HL-60/S4 (cell line): ENCODE data around the gene ZBTB9.

Experiments used
- in situ Hi-C: fragments of 300-500 bp; cut with MboI; formaldehyde crosslinking; loops from 2 replicates; pipeline ENCODE4 v1.14.3; 2022; ENCODE audit warnings: low sequenced_read_pairs

ZBTB9 gene, protein sequence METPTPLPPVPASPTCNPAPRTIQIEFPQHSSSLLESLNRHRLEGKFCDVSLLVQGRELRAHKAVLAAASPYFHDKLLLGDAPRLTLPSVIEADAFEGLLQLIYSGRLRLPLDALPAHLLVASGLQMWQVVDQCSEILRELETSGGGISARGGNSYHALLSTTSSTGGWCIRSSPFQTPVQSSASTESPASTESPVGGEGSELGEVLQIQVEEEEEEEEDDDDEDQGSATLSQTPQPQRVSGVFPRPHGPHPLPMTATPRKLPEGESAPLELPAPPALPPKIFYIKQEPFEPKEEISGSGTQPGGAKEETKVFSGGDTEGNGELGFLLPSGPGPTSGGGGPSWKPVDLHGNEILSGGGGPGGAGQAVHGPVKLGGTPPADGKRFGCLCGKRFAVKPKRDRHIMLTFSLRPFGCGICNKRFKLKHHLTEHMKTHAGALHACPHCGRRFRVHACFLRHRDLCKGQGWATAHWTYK

DNA sequence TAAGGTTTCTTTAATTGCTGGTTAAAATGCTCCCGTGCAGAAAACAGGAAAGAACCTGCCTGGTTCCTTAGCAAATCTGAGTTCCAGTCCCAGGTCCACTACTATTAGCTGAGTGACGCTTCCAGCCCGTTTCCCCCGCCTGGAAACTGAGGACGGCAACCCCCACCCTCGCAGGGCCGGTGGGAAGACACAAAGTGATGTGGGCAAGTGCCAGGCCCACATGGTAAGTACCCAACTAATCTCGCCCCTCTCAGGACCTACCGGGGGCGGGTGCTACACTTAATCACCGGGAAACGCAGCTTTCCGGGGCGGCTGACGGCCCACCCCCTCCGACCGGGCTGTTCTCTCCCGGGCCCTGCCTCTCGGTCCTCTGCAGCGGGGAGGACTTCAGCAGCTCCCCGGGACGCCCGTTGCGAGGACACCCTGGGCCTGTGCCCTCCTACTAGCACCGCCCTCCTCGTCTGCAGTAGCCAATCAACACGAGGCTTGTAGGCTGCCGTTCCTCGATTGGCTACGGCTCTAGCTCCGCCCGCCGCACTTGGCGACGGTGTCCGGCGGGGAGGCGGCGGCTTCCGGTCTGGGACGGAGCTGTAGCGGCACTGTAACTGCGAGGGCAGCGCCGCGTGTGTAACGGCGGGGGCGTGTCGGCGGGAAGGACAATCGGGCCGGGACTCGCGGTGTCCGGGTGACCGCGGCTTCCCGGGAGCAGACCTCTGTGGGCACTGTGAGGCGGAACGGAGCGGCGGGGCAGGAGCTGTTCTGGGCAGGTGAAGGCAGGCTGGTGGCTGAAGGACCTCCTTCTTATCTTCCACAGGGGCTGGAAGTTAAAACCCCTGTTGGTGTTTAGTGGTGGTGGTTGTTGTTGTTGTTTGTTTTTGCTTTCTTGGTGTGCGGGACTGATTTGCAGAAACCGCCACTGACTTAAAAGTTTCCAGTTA lies at the start of gene ZBTB9:
ZBTB9 (plus strand) TSS at position 568 of the 938 bp plus-strand sequence. CDS start 525 bp downstream, outside the sequence.
- in situ Hi-C loops: no loop called here

DNA sequence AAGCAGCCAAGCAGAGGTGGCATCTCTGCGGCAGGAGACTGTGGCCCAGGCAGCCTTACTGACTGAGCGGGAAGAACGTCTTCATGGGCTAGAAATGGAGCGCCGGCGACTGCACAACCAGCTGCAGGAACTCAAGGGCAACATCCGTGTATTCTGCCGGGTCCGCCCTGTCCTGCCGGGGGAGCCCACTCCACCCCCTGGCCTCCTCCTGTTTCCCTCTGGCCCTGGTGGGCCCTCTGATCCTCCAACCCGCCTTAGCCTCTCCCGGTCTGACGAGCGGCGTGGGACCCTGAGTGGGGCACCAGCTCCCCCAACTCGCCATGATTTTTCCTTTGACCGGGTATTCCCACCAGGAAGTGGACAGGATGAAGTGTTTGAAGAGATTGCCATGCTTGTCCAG lies 49.5 kb upstream of the ZBTB9 start:
- in situ Hi-C loops: no loop called here

DNA sequence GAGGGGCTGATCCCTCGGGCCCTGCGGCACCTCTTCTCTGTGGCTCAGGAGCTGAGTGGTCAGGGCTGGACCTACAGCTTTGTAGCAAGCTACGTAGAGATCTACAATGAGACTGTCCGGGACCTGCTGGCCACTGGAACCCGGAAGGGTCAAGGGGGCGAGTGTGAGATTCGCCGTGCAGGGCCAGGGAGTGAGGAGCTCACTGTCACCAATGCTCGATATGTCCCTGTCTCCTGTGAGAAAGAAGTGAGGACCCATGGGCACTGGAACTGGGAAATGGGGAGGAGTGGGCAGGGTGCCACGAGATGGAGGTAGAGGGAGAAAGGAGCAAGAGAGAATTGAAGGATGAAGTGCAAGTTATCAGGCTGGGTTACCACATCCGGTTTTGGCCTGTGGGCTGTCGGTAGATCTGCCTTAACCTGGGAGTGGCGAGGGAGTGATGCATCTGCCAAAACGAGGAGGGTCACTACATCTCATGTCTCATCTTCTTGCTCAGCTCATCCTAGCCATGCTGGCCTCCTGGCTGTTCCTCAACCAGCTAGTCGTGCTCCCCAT lies 48.9 kb upstream of the ZBTB9 start:
- in situ Hi-C loops: no loop called here

DNA sequence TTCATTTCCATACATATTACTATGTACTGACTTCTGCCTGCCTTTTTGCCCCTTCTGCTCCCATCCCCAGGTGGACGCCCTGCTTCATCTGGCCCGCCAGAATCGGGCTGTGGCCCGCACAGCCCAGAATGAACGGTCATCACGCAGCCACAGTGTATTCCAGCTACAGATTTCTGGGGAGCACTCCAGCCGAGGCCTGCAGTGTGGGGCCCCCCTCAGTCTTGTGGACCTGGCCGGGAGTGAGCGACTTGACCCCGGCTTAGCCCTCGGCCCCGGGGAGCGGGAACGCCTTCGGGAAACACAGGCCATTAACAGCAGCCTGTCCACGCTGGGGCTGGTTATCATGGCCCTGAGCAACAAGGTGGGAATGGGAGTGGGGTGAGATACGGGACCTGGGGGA lies 48.2 kb upstream of the ZBTB9 start:
- in situ Hi-C loops: no loop called here

DNA sequence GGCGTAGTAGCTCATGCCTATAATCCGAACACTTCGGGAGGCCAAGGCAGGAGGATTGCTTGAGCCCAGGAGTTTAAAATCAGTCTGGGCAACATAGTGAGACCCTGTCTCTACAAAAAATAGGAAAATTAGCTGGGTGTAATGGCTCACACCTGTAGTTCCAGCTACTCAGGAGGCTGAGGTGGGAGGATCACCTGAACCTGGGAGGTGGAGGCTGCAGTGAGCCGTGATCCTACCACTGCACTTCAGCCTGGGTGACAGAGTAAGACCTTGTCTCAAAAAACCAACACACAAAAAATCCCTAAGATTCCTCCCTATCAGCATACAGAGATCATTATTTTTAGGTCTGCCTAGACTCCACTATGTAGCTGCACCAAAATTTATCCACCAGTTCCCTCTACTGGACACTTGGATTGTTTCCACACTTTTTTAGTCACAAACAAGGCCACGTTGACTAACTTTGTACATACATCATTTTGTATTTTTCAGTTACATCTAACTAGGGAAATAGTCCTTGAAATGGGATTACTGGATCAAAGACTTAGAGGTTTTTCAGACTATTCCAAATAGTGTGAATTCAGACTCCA lies 47.2 kb upstream of the ZBTB9 start:
- in situ Hi-C loops: no loop called here

DNA sequence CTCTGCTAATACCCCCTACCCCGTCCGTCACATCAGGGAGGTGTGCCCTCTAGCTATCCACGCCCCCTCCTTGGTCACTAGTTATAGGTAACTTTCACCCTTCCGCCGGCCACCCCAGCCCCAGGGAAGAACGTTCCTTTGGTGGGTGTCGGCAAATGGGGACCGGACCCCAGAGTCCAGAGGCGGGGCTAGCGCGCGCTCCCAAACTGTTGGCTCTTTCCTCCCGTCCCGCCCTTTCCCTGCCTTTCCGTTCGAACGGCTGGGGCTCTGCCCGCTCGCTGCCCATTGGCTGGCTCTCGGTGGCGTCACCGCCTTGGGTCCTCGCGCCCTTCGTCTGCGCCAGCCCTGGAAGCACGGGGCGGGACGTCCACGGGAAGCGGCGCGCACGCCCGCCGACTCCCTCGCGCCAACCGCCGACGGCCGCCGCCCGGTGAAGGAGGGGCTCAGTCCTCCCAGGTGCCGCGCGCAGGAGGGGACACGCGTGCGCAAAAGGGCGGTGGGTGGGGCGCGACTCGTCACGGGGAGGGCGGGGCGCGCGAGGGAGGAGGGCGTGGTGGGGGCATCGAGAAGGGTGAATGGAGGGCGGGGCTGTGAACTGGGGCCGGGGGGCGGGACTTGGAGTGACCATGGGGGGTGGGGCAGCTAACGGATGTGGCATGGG lies 44.2 kb upstream of the ZBTB9 start:
- in situ Hi-C loops: no loop called here

- in situ Hi-C loops: no loop called here
These were observed 43.4 kb upstream of the ZBTB9 start, which contains the start of gene PHF1 for GRCh38 chr6:33410711-33411631. Gene PHF1, plus strand, starts transcription at chr6:33411014. Its CDS starts 1,250 bp downstream, at chr6:33412264.

DNA sequence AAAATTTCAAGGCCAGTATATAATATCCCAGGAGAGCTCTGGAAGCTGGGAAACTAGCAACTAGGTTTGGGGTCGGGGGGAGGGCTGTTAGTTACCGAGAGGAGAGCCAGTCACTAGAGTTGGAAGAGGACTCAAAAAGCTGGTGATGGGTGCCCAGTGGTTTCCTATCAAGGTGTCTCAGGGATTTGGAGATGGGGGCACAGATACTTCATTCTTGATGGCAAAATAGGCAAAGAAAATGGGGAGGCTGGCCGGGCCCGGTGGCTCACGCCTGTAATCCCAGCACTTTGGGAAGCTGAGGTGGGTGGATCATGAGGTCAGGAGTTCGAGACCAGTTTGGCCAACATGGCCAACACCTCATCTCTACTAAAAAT lies 42.8 kb upstream of the ZBTB9 start:
- in situ Hi-C loops: no loop called here

- in situ Hi-C loops: no loop called here
These were observed 42.0 kb upstream of the ZBTB9 start for GRCh38 chr6:33412140-33413009.

DNA sequence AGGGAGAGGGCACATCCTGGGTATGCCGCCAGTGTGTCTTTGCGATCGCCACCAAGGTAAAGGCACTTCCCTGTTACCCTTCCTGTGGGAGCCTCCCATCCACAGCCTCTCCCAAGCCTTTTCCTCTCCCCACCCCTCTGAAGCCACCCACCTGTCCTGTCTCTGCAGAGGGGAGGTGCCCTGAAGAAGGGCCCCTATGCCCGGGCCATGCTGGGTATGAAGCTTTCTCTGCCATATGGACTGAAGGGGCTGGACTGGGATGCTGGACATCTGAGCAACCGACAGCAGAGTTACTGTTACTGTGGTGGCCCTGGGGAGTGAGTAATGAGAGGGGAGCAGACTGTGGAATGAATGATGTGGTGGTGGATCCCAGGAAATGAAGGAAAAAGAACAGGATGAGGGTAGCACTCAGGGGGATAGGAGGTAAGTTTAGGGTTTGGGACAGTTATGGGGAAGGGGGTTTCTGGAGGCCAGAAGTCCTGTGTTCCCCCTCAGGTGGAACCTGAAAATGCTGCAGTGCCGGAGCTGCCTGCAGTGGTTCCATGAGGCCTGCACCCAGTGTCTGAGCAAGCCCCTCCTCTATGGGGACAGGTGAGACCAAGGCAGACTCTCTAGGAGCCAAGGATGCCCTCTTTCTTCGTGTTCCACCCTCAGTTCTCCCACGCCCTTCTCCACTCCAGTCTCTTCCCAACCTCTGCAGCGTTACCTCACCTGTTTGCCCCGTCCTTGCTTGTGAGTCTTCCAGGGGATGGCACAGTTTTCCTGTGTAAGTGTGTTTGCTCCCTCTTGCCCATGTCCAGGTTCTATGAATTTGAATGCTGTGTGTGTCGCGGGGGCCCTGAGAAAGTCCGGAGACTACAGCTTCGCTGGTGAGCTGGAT lies 40.9 kb upstream of the ZBTB9 start:
- in situ Hi-C loops: no loop called here

DNA sequence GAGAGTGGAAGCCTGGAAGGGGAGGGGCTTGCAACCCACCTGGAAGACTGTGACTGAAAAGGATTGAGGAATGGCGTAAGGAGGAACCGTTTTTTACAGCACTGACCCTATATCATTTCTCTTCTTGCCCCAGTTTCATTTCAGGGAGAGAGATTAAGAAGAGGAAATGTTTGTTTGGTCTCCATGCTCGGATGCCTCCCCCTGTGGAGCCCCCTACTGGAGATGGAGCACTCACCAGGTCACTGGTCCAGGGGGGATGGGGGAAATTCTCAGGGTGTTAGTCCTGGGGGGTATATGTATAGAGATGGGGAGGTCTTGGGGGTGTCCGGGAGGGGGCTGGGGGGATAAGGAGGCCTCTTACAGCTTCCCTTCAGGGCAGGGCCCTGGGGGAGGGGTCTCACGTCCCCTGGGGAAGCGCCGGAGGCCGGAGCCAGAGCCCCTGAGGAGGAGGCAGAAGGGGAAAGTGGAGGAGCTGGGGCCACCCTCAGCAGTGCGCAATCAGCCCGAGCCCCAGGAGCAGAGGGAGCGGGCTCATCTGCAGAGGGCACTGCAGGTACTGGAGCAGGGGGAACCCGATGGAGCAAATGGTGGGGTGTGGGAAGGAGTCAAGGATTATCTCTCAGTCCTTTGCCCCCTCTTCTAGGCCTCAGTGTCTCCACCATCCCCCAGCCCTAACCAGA lies 39.6 kb upstream of the ZBTB9 start:
- in situ Hi-C loops: no loop called here

- in situ Hi-C loops: no loop called here
These were observed 38.5 kb upstream of the ZBTB9 start for GRCh38 chr6:33415831-33416230.

DNA sequence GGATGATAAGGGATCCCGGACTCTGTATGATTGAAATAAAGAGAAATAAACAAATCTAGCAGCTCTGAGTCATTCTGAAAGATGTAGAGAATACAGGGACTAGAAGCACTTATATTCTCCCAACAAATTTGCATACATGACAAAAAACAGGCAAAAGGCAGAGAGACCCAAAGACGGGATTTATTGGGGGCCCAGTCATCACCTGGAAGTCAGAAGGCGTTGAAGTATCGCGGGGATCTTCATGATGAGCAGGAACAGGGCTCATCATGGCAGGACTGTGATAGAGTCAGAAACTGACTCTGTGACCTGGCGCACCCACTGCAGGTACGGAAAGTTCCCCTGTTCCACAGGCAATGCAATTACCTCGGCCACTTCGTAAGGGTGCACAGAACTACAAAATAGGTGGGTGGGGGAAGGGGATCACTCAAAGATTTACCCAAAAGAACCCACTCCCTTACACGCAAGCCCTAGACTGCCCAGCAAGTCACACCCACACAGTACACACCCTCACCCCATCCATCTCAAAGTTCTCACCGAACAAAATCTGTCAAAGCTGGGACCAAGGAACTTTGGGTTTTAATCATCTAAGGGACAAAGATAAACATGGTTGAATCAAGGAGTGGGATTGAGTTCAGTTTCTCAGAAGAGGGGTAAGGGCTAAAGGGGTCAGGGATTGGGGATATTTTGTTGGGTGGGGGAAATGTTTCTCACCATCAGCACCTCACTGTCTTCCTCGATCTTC lies 37.8 kb upstream of the ZBTB9 start:
- in situ Hi-C loops: no loop called here

DNA sequence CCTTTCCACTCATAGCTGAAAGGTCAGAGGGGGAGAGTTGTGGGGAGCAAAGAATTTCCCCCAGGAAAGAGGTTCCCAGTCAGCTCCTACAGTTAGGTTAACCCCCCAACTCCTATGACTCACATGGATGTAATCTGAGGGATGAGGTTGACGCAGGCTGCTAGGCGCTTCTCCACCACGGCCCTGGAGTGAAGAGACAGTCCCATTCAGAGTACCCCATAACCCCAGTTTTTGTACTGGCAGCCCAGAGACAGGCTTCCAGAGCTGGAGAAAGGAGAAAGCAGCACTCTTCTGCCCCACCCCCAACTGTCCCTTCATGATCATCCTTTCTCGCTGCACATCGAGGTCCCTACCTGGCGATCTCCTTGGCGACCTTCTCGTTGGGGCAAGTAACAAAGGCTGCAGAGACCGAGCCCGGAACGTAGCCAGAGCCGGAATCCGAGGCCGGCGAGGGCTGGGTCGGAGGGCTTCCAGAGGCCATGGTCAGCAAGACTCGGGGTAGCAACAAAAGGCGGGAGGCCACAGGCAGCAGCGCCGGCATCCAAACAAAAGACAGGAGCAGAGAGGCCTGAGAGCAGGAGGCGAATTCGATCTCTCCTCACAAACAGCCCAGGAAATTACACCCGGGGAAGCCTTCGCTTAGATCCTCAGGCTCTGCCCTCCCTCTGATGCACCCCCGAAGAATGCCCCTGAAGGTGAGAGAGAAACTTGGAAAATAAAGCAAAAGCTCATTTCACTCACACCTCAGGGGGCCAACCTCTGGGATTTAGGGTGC lies 37.1 kb upstream of the ZBTB9 start:
- in situ Hi-C loops: no loop called here

- in situ Hi-C loops: no loop called here
These were observed 36.3 kb upstream of the ZBTB9 start, which contains the start of gene CUTA for GRCh38 chr6:33417903-33418689. Gene CUTA, minus strand, starts transcription at chr6:33418107. Its CDS starts 107 bp downstream, at chr6:33418000.
